A673 (cell line): ENCODE results near the gene RNGTT.

ENCODE experiments used
- EZH2 ChIP-seq: fragments of 200-600 bp; sonication (generic); IDR thresholded peaks from 2 replicates; pipeline ENCODE4 v1.6.1; 2017; ENCODE audit warnings: borderline replicate concordance, low read depth, mild to moderate bottlenecking, mixed read lengths, antibody characterized with exemption, low read length; ENCODE audit not compliant: poor library complexity, severe bottlenecking
- TF ChIP-seq, protein P1 (sequence below): fragments of 300-800, 200-600 bp; sonication (generic); conservative IDR thresholded peaks from 2 replicates; pipeline ENCODE4 v1.5.1; 2017; ENCODE audit warnings: low read depth, mild to moderate bottlenecking, antibody characterized with exemption, low read length, moderate library complexity, mixed read lengths

DNA sequence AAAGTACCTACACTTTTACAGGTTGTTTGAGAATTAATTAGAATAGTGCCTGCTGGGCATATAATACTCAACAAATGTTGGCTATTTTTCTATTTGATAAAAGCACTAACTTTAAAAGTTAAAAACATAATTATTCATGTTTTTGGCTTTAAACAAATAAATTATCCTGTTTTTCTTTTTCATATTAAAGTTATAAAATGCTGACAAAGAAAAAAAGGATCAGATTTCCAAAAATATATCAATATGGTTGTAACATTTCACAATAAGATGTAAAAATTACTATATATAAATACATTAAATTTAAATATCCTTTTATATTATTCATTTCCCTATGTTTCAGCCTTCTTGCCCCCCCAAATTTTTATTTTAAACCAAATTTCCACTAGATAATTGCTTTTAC, 312.0 kb downstream of the RNGTT start:
- TF ChIP-seq, protein P1, sequence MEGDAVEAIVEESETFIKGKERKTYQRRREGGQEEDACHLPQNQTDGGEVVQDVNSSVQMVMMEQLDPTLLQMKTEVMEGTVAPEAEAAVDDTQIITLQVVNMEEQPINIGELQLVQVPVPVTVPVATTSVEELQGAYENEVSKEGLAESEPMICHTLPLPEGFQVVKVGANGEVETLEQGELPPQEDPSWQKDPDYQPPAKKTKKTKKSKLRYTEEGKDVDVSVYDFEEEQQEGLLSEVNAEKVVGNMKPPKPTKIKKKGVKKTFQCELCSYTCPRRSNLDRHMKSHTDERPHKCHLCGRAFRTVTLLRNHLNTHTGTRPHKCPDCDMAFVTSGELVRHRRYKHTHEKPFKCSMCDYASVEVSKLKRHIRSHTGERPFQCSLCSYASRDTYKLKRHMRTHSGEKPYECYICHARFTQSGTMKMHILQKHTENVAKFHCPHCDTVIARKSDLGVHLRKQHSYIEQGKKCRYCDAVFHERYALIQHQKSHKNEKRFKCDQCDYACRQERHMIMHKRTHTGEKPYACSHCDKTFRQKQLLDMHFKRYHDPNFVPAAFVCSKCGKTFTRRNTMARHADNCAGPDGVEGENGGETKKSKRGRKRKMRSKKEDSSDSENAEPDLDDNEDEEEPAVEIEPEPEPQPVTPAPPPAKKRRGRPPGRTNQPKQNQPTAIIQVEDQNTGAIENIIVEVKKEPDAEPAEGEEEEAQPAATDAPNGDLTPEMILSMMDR: no peak
- TF ChIP-seq EZH2: no peak
